ENCODE data around the gene PRELID3B.
"Not testable (repeated sequence)": the region's sequence is repeated elsewhere in the genome, so short reads cannot be mapped to it uniquely, and the experiment has no call there.

The PRELID3B gene

DNA sequence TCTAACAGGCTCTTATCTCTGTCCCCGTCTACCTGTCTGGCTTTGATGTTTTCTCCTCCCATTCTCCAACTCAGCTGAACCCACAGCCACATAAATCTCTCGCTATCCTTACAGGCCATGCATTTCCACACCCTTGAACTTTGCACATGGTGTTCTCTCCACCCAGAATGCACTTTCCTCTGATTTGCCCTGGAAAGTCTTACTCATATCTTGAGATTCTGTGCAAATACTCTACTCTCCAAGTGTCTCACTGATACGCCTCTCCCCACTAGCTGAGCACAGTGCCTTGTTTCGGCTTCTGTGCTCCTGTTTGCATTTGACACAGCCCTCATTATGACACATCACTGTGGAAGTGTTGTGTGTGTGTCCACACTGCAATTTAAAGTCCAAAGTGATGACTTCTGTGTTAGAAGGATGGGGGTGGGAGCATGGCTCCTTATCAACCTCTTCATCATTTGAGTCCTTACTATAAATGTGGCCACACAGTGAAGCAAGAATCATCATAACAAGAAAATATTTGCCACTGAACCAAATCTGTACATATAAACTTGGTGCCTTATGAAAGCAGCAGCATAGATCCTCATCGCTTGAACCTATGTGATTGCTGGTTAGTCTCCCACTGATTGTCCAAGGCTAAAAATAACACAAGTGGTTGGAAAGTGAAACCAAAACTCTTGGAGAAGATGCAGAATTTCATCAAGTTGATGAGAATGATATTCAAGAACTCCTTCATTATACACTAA, 5.5 kb upstream of the PRELID3B start:
- Histone ChIP-seq H3K4me3 (ENCODE audit: low read depth in 1 of 2, low read length in 2 of 2) (no peak overlapping the region), H3K36me3 (ENCODE audit: control insufficient read depth in 1 of 2, insufficient read depth in 2 of 2, low read length in 2 of 2) (no peaks in the 10 kb centered on the region), H3K27ac (ENCODE audit: low read length) (peak overlapping the region; percentile 7), H3K27me3 (ENCODE audit: low read depth, low read length) (no peaks in the 10 kb centered on the region), H3K9me3 (ENCODE audit: control insufficient read depth in 1 of 2, low read length in 2 of 2) (no peaks in the 10 kb centered on the region), H3K4me1 (ENCODE audit: control insufficient read depth in 1 of 2, insufficient read depth in 2 of 2, low read length in 2 of 2) (peaks cover 3 to 12% of the 10 kb centered on the region in 2 donors)

DNA sequence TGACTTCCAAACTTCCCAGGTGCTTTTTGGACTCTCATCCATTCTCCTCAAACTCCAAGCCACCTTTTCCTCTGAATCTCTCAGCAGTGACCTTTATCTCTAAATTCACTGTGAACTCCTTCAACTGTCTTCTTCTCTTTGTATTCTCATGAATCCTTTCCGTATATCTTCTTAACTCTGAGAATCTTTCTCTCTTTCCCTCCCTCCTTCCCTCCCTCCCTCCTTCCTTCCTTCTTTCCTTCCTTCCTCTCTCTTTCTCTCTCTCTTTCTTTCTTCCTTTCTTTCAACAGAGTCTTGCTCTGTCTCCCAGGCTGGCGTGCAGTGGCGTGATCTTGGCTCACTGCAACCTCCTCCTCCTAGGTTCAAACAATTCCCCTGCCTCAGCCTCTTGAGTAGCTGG, 4.3 kb upstream of the PRELID3B start:
- no peak overlapping the region for H3K4me3 ChIP-seq (ENCODE audit: low read depth in 1 of 2, low read length in 2 of 2)
- peaks cover 6 to 14% of the 10 kb centered on the region in 2 donors for H3K4me1 ChIP-seq (ENCODE audit: control insufficient read depth in 1 of 2, insufficient read depth in 2 of 2, low read length in 2 of 2)
- no peaks in the 10 kb centered on the region for H3K27me3 ChIP-seq (ENCODE audit: low read depth, low read length)
- no peaks in the 10 kb centered on the region for H3K9me3 ChIP-seq (ENCODE audit: control insufficient read depth in 1 of 2, low read length in 2 of 2)
- no peak overlapping the region for H3K27ac ChIP-seq (ENCODE audit: low read length)
- H3K36me3 ChIP-seq (ENCODE audit: control insufficient read depth in 1 of 2, insufficient read depth in 2 of 2, low read length in 2 of 2) = no peaks in the 10 kb centered on the region

DNA sequence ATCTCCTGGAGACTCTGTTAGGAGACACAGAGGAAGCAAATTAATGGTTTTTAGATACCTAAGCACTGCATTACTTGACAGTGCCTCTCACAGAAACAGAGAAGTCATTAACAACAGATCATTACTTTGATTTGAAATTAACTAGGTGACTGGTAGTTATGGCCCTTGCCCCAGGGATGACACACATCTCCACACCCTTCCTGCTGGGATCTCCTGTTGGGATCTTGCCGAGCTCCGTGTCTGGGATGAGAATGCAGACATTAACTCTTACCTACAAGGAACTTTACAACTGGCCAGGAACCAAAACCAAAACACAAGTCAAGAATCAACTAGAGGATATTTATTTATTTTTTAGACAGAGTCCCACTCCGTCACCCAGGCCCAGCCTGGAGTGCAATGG, 2.2 kb upstream of the PRELID3B start:
- Histone ChIP-seq H3K4me3 (ENCODE audit: low read depth in 1 of 2, low read length in 2 of 2) (no peak overlapping the region), H3K27ac (ENCODE audit: low read length) (no peak overlapping the region), H3K27me3 (ENCODE audit: low read depth, low read length) (no peaks in the 10 kb centered on the region), H3K4me1 (ENCODE audit: control insufficient read depth in 1 of 2, insufficient read depth in 2 of 2, low read length in 2 of 2) (peaks cover 14 to 25% of the 10 kb centered on the region in 2 donors), H3K36me3 (ENCODE audit: control insufficient read depth in 1 of 2, insufficient read depth in 2 of 2, low read length in 2 of 2) (no peaks in the 10 kb centered on the region), H3K9me3 (ENCODE audit: control insufficient read depth in 1 of 2, low read length in 2 of 2) (no peaks in the 10 kb centered on the region)

DNA sequence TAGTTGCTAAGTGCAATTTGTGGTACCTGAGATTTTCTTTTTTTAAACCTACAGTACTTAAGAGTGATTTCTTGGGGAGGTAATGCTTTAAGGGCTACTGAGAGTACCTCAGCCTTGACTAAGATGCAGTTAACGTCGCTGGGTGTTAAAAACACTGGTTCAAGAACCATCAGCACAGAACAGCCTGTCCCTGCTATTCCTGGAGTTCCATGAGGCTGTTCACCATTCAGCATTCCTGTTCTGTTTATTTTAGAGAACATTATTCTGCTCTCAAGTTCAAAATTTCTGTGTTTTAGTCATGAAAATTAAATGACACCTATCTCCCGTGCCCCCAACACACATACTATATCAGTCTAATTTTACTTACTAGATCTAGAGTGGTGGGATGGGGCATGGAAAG, 1.7 kb upstream of the PRELID3B start:
- Histone ChIP-seq H3K36me3 (ENCODE audit: control insufficient read depth in 1 of 2, insufficient read depth in 2 of 2, low read length in 2 of 2) (no peaks in the 10 kb centered on the region), H3K27ac (ENCODE audit: low read length) (no peak overlapping the region), H3K9me3 (ENCODE audit: control insufficient read depth in 1 of 2, low read length in 2 of 2) (no peaks in the 10 kb centered on the region), H3K27me3 (ENCODE audit: low read depth, low read length) (no peaks in the 10 kb centered on the region), H3K4me1 (ENCODE audit: control insufficient read depth in 1 of 2, insufficient read depth in 2 of 2, low read length in 2 of 2) (peaks cover 14 to 27% of the 10 kb centered on the region in 2 donors), H3K4me3 (ENCODE audit: low read depth in 1 of 2, low read length in 2 of 2) (no peak overlapping the region)

DNA sequence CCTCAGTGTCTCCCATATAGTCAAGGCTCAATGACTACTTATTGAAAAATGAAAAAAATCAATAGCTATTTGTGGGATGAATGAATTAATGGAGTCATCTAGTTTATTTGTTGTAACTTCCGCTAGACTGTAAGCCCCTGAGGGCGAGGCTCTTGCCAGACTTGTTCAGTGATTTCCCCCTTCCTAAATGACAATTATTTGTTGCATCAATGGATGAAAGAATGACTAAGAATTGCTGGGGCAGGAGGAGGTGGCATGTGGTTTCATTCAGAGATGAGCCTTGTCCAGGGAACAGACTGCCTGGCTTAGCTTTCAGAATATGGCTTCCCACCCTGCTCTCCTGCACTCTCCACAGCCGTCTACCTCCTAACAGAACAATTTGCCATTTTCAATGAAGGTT, 1.1 kb upstream of the PRELID3B start:
- no peaks in the 10 kb centered on the region for H3K27me3 ChIP-seq (ENCODE audit: low read depth, low read length)
- peaks cover 14 to 28% of the 10 kb centered on the region in 2 donors for H3K4me1 ChIP-seq (ENCODE audit: control insufficient read depth in 1 of 2, insufficient read depth in 2 of 2, low read length in 2 of 2)
- H3K27ac ChIP-seq (ENCODE audit: low read length) = no peak overlapping the region
- H3K9me3 ChIP-seq (ENCODE audit: control insufficient read depth in 1 of 2, low read length in 2 of 2) = no peaks in the 10 kb centered on the region
- peak overlapping the region in 1 of 2 donors; percentile 37 for H3K4me3 ChIP-seq (ENCODE audit: low read depth in 1 of 2, low read length in 2 of 2)
- H3K36me3 ChIP-seq (ENCODE audit: control insufficient read depth in 1 of 2, insufficient read depth in 2 of 2, low read length in 2 of 2) = no peaks in the 10 kb centered on the region

DNA sequence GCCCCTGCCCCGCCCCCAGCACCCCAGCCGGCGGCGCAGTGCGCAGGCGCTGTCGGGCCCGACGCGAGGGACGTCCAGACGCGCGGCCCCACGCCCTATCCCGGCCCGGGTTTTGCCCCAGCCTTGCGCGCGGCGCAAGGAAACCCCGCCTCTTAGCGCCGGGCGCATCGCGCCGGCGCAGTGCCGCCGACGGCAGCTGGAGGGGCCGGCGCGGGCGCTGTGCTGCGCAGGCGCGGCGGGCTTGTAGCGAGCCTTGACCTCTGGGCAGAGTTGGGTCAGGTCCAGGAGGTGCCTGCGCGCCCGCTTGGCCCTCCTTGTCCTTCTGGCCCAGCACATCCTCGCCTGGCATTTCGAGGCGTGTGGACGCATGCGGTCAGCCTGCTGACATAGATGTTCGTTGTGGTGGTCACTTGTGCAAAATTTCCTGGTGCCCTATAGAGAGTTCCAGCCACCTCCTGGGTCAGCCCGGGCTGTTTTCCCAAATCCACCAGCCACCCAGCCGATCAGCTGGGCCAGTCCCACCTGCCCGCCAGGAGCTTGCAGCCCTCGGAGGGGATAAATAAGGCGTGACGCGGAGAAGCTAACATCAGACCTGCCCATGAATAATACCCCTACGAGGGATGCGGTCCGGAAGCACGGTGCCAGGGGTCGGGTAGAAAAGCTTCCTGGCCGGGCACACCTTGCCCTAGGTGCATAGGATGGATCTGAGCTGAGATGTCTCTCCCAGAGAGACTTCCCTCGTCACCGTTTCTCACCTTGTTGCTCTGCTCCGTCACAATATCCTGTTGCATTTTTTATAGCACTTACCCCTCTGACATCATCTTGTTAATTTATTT, 428 bp upstream of the PRELID3B start:
- Histone ChIP-seq H3K4me1 (ENCODE audit: control insufficient read depth in 1 of 2, insufficient read depth in 2 of 2, low read length in 2 of 2) (peaks cover 7 to 28% of the 10 kb centered on the region in 2 donors), H3K27ac (ENCODE audit: low read length) (peak overlapping the region; percentile 65), H3K27me3 (ENCODE audit: low read depth, low read length) (no peaks in the 10 kb centered on the region), H3K9me3 (ENCODE audit: control insufficient read depth in 1 of 2, low read length in 2 of 2) (no peaks in the 10 kb centered on the region), H3K4me3 (ENCODE audit: low read depth in 1 of 2, low read length in 2 of 2) (peak overlapping the region; percentile 80 to 81), H3K36me3 (ENCODE audit: control insufficient read depth in 1 of 2, insufficient read depth in 2 of 2, low read length in 2 of 2) (peaks cover under 1 to 4% of the 10 kb centered on the region in 2 donors)

DNA sequence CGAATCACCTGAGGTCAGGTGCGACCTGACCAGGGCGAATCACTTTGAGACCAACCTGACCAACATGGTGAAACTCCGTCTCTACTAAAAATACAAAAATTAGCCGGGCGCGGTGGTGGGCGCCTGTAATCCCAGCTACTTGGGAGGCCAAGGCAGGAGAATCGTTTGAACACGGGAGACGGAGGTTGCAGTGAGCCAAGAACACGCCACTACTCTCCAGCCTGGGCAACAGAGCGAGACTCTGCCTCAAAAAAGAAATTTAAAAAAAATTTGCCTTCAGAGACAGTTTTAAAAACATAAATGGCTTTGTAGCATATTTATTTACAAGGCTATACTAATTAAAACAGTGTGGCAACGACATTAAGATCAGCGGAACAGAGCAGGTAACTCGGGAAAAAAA, 1.1 kb downstream of the PRELID3B start:
- peaks cover 14 to 19% of the 10 kb centered on the region in 2 donors for H3K36me3 ChIP-seq (ENCODE audit: control insufficient read depth in 1 of 2, insufficient read depth in 2 of 2, low read length in 2 of 2)
- H3K27me3 ChIP-seq (ENCODE audit: low read depth, low read length); H3K9me3 ChIP-seq (ENCODE audit: control insufficient read depth in 1 of 2, low read length in 2 of 2): not testable (repeated sequence)
- H3K4me1 ChIP-seq (ENCODE audit: control insufficient read depth in 1 of 2, insufficient read depth in 2 of 2, low read length in 2 of 2) = peaks cover 6 to 28% of the 10 kb centered on the region in 2 donors
- H3K27ac ChIP-seq (ENCODE audit: low read length) = peak overlapping the region; percentile 77
- H3K4me3 ChIP-seq (ENCODE audit: low read depth in 1 of 2, low read length in 2 of 2) = peak overlapping the region; percentile 80 to 81

DNA sequence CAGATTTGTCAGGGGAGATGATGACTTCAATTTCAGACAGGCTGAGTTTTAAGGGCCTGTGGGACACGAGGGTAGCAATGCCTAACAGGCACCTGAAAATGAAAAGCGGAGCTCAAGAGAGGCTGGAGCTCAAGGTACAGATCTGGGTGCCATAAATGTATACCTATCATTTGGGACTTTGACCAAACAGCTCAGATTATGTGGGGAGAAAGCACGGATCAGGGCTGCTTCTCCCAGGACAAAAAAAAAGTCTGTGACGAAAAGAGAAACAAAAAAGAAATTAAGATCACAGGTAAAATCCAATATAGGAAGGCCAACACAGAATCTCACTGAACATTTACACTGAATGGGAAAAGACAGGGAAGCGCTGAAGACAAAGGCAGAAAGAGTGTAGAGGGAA, 1.9 kb downstream of the PRELID3B start:
- Histone ChIP-seq H3K27ac (ENCODE audit: low read length) (peak overlapping the region; percentile 46), H3K9me3 (ENCODE audit: control insufficient read depth in 1 of 2, low read length in 2 of 2) (no peaks in the 10 kb centered on the region), H3K4me1 (ENCODE audit: control insufficient read depth in 1 of 2, insufficient read depth in 2 of 2, low read length in 2 of 2) (peaks cover 6 to 28% of the 10 kb centered on the region in 2 donors), H3K36me3 (ENCODE audit: control insufficient read depth in 1 of 2, insufficient read depth in 2 of 2, low read length in 2 of 2) (peaks cover 22 to 27% of the 10 kb centered on the region in 2 donors), H3K4me3 (ENCODE audit: low read depth in 1 of 2, low read length in 2 of 2) (peak overlapping the region in 1 of 2 donors; percentile 28), H3K27me3 (ENCODE audit: low read depth, low read length) (no peaks in the 10 kb centered on the region)

DNA sequence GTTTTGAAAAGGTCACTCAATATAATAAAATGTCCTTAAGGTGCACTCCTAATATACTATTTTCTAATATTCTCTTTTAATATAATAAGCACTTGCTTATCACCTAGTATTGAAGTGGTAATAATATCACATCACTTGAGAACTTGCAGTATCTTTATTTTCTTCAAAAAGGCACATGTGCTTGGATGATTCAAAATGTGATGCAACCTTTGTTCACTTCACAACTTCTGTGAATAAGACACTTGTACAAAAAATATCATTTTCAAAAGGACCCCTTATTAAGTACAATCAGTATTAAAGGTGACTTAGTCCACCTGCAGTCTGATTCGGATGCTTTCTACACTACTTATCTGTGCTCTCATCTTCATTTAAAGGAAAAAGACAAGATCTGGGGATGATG, 3.4 kb downstream of the PRELID3B start:
- Histone ChIP-seq H3K27ac (ENCODE audit: low read length) (no peak overlapping the region), H3K36me3 (ENCODE audit: control insufficient read depth in 1 of 2, insufficient read depth in 2 of 2, low read length in 2 of 2) (peaks cover 30 to 34% of the 10 kb centered on the region in 2 donors), H3K4me1 (ENCODE audit: control insufficient read depth in 1 of 2, insufficient read depth in 2 of 2, low read length in 2 of 2) (peaks cover 6 to 28% of the 10 kb centered on the region in 2 donors), H3K9me3 (ENCODE audit: control insufficient read depth in 1 of 2, low read length in 2 of 2) (no peaks in the 10 kb centered on the region), H3K27me3 (ENCODE audit: low read depth, low read length) (no peaks in the 10 kb centered on the region), H3K4me3 (ENCODE audit: low read depth in 1 of 2, low read length in 2 of 2) (peak overlapping the region in 1 of 2 donors; percentile 9)

DNA sequence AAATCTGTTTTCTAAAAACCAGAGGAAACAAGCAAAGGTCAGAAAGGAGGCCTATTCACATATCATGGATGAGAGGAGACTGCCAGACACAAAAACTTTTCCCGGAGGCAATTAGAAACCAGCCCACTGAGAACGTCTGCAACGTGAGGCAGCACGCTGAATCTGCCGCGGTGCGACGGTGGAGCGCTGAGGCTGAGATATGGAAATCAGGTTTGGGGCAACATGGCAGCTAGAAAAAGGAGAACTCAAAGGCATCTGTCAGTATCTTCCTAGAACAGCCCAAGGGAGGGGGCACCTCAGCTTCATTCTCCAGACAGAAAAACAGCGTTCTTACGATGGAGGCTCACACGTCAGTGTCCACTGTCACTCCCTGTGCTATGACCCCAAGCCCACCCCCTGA, 5.2 kb downstream of the PRELID3B start:
- H3K4me3 ChIP-seq (ENCODE audit: low read depth in 1 of 2, low read length in 2 of 2) = no peak overlapping the region
- H3K27ac ChIP-seq (ENCODE audit: low read length) = no peak overlapping the region
- no peaks in the 10 kb centered on the region for H3K27me3 ChIP-seq (ENCODE audit: low read depth, low read length)
- H3K36me3 ChIP-seq (ENCODE audit: control insufficient read depth in 1 of 2, insufficient read depth in 2 of 2, low read length in 2 of 2) = peaks cover 30 to 34% of the 10 kb centered on the region in 2 donors
- peaks cover 0 to 22% of the 10 kb centered on the region in 2 donors for H3K4me1 ChIP-seq (ENCODE audit: control insufficient read depth in 1 of 2, insufficient read depth in 2 of 2, low read length in 2 of 2)
- no peaks in the 10 kb centered on the region for H3K9me3 ChIP-seq (ENCODE audit: control insufficient read depth in 1 of 2, low read length in 2 of 2)

DNA sequence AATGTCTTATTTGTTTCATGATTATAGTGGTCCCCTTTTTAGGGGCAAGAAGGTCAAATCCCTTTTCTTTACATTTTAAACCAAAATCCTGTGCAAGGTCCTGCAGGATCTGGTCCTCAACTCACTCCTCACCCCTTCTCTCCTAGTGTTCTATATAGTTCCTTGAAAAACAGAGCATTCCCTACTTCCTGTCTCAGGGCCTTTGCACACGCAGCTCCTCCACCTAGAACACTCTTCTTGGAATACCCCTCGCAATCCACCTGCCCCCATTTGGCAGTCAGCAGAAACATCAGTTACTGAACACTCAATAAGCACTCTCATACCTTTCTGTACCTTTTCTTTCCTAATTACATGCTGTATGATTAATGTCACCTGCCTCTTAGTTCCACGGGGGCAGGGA, 7.2 kb downstream of the PRELID3B start:
- Histone ChIP-seq H3K4me1 (ENCODE audit: control insufficient read depth in 1 of 2, insufficient read depth in 2 of 2, low read length in 2 of 2) (peaks cover 9 to 21% of the 10 kb centered on the region in 2 donors), H3K27ac (ENCODE audit: low read length) (no peak overlapping the region), H3K9me3 (ENCODE audit: control insufficient read depth in 1 of 2, low read length in 2 of 2) (no peaks in the 10 kb centered on the region), H3K36me3 (ENCODE audit: control insufficient read depth in 1 of 2, insufficient read depth in 2 of 2, low read length in 2 of 2) (peaks cover 30 to 34% of the 10 kb centered on the region in 2 donors), H3K4me3 (ENCODE audit: low read depth in 1 of 2, low read length in 2 of 2) (no peak overlapping the region), H3K27me3 (ENCODE audit: low read depth, low read length) (no peaks in the 10 kb centered on the region)

All from muscle layer of duodenum (tissue), 2 donors.